ENCODE results near the gene OBI1. TPM values are rescaled to one million over a fixed set of nuclear protein-coding genes. Genes with fewer than 3 reads are reported as not detected.

OBI1 gene
- polyA plus RNA-seq, 2 of the 4 experiments (the other 2 are of a cell fraction) = 8.7 to 13.9 TPM

GRCh38 chr13:78680115-78680561 is 21.2 kb upstream of the OBI1 start:
- Histone ChIP-seq H3K4me2 (no peak overlapping the region), H3K9me3 (no peaks in the 10 kb centered on the region), H3K27ac (no peak overlapping the region), H3K4me1 (no peaks in the 10 kb centered on the region), H3K4me3 (no peak overlapping the region)
- WGBS (ENCODE audit: missing lambda C conversion rate) = 31% methylated on average over 8 of the region's 8 CpGs
- FAIRE-seq (no peak), ATAC-seq (no peak), DNase-seq (ENCODE audit: low read depth in 1 of 2, low spot score in 1 of 2) (no peak)
- ChIA-PET POLR2A (no interaction called here), CTCF (no interaction called here)
- TF ChIP-seq FOXS1 (CRISPR knock-in tag; IDR thresholded peaks at IDR 0.05) = no peak

- no peak for TF ChIP-seq MAZ (IDR thresholded peaks at IDR 0.05; ENCODE audit: borderline replicate concordance, low read depth, low read length)
- TF ChIP-seq SMC3 (IDR thresholded peaks at IDR 0.05) = no peak
- TF ChIP-seq E2F6 (IDR thresholded peaks at IDR 0.05; ENCODE audit: borderline replicate concordance, low read depth) = no peak
- TF ChIP-seq ELK1 (IDR thresholded peaks at IDR 0.05; ENCODE audit: low read depth, low read length) = no peak
- no peak for TF ChIP-seq REST (IDR thresholded peaks at IDR 0.05)
- TF ChIP-seq PHF8 (IDR thresholded peaks at IDR 0.05; ENCODE audit: borderline replicate concordance, low read depth) = no peak
- no peak for TF ChIP-seq CBX8 (IDR thresholded peaks at IDR 0.05)
- TF ChIP-seq HMGXB4 (CRISPR knock-in tag; IDR thresholded peaks at IDR 0.05; ENCODE audit: borderline replicate concordance) = no peak
- no peak for TF ChIP-seq KDM5A (IDR thresholded peaks at IDR 0.05)
- TF ChIP-seq HOXB5 (CRISPR knock-in tag; IDR thresholded peaks at IDR 0.05) = no peak
- TF ChIP-seq ZNF302 (CRISPR knock-in tag; IDR thresholded peaks at IDR 0.05) = no peak
- no peak for TF ChIP-seq HEYL (CRISPR knock-in tag; IDR thresholded peaks at IDR 0.05)
- no peak for TF ChIP-seq CHD4 (IDR thresholded peaks at IDR 0.05; ENCODE audit: borderline replicate concordance)
- no peak for TF ChIP-seq NR3C1 (IDR thresholded peaks at IDR 0.05)
- no peak for TF ChIP-seq ATOH8 (CRISPR knock-in tag; IDR thresholded peaks at IDR 0.05; ENCODE audit: low read depth)
- TF ChIP-seq POLR2A (IDR thresholded peaks at IDR 0.05; ENCODE audit: low read length) = no peak
- no peak for TF ChIP-seq EHMT2 (IDR thresholded peaks at IDR 0.05; ENCODE audit: low read depth)
- TF ChIP-seq CTCF (IDR thresholded peaks at IDR 0.05) = no peak
- no peak for TF ChIP-seq FOSB (CRISPR knock-in tag; IDR thresholded peaks at IDR 0.05)
- TF ChIP-seq TFCP2L1 (CRISPR knock-in tag; IDR thresholded peaks at IDR 0.05) = no peak
- CTCF ChIA-PET = no interaction called here
- FAIRE-seq (no peak), DNase-seq (ENCODE audit: low read depth in 1 of 2, low spot score in 1 of 2) (no peak), ATAC-seq (no peak)
- H3K4me3 ChIP-seq = no peak overlapping the region
- 0% methylated on average over 1 of the region's 1 CpG for WGBS (ENCODE audit: missing lambda C conversion rate)
- POLR2A ChIA-PET = no interaction called here
- no peak overlapping the region for H3K4me2 ChIP-seq
- H3K9me3 ChIP-seq = no peaks in the 10 kb centered on the region
- no peak overlapping the region for H3K27ac ChIP-seq
- no peaks in the 10 kb centered on the region for H3K4me1 ChIP-seq
These were observed 20.4 kb upstream of the OBI1 start for GRCh38 chr13:78679329-78679728.
